ENCODE data around the gene RTL10.

Gene RTL10

GRCh38 chr22:19824212-19824925, 30.3 kb downstream of the RTL10 start:
- TF ChIP-seq CTCF (conservative IDR thresholded peaks at IDR 0.05) (no peak), ZFX (IDR thresholded peaks at IDR 0.05) (no peak)
- no peak overlapping the region for H3K27ac ChIP-seq

GRCh38 chr22:19823902-19824211, 30.8 kb downstream of the RTL10 start:
- no peak overlapping the region for H3K27ac ChIP-seq
- TF ChIP-seq CTCF (conservative IDR thresholded peaks at IDR 0.05) (no peak), ZFX (IDR thresholded peaks at IDR 0.05) (no peak)

GRCh38 chr22:19823191-19823901, 31.3 kb downstream of the RTL10 start:
- no peak for TF ChIP-seq CTCF (conservative IDR thresholded peaks at IDR 0.05)
- TF ChIP-seq ZFX (IDR thresholded peaks at IDR 0.05), result no peak
- no peak overlapping the region for H3K27ac ChIP-seq

GRCh38 chr22:19822301-19823117, 32.2 kb downstream of the RTL10 start:
- TF ChIP-seq CTCF (conservative IDR thresholded peaks at IDR 0.05), result no peak
- TF ChIP-seq ZFX (IDR thresholded peaks at IDR 0.05), result no peak
- H3K27ac ChIP-seq, result no peak overlapping the region

- H3K27ac ChIP-seq, result no peak overlapping the region
- TF ChIP-seq CTCF (conservative IDR thresholded peaks at IDR 0.05) (no peak), ZFX (IDR thresholded peaks at IDR 0.05) (no peak)
Observed at GRCh38 chr22:19821523-19822300, 33.0 kb downstream of the RTL10 start.

GRCh38 chr22:19820880-19821522, 33.7 kb downstream of the RTL10 start:
- H3K27ac ChIP-seq, result no peak overlapping the region
- TF ChIP-seq ZFX (IDR thresholded peaks at IDR 0.05), result no peak
- TF ChIP-seq CTCF (conservative IDR thresholded peaks at IDR 0.05), result no peak
